K562 (cell line): ENCODE measurements around the gene SLC35A4.

Source experiments
- GTF2F1 ChIP-seq: IDR thresholded peaks from 2 replicates; pipeline ENCODE4 v1.6.1; 2011; ENCODE audit warnings: low read depth, low read length, improper control_type of control experiment
- MAFG ChIP-seq: fragments of 450-650 bp; conservative IDR thresholded peaks from 2 replicates; pipeline ENCODE4 v1.6.1; 2016; ENCODE audit warnings: missing genetic modification characterization, missing compliant biosample characterization
- POLR3A ChIP-seq: IDR thresholded peaks from 2 replicates; pipeline ENCODE4 v1.6.1; 2011; ENCODE audit warnings: borderline replicate concordance, mild to moderate bottlenecking, moderate library complexity; ENCODE audit not compliant: insufficient read length, insufficient read depth; ENCODE audit errors: extremely low read depth
- TAF1 ChIP-seq: IDR thresholded peaks from 2 replicates; pipeline ENCODE4 v1.6.1; 2011; ENCODE audit warnings: mild to moderate bottlenecking, low read length, moderate library complexity; ENCODE audit not compliant: insufficient read depth, control insufficient read depth, severe bottlenecking; ENCODE audit errors: extremely low read depth

DNA sequence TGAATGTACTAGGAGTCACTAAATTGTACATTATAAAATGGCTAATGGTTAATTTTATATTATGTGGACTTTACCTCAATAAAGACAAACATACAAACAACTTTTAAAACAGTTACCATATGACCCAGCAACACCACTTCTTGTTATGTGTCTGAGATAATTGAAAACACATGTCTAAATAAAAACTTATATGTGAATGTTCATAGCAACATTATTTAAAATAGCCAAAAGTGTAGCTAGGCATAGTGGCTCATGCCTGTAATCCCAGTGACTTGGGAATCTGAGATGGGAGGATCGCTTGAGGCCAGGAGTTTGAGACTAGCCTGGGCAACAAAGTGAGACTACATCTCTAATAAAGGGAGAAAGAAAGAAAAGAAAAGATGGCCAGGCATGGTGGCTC lies 22.9 kb downstream of the SLC35A4 start:
- TF ChIP-seq GTF2F1 (no peak), POLR3A (no peak), MAFG (no peak), TAF1 (no peak)
